HG03045 (cell line): ENCODE measurements around the gene TMEM158.
A peak's percentile ranks its signal among the peaks of the same experiment; 100 is the strongest.

ENCODE experiments used
- ATAC-seq: cut with Tn5 transposase; IDR thresholded peaks from one replicate; pipeline ENCODE4 v1.9.1; 2021; ENCODE audit warnings: mild to moderate bottlenecking, moderate library complexity; ENCODE audit not compliant: unreplicated experiment

TMEM158 gene

DNA sequence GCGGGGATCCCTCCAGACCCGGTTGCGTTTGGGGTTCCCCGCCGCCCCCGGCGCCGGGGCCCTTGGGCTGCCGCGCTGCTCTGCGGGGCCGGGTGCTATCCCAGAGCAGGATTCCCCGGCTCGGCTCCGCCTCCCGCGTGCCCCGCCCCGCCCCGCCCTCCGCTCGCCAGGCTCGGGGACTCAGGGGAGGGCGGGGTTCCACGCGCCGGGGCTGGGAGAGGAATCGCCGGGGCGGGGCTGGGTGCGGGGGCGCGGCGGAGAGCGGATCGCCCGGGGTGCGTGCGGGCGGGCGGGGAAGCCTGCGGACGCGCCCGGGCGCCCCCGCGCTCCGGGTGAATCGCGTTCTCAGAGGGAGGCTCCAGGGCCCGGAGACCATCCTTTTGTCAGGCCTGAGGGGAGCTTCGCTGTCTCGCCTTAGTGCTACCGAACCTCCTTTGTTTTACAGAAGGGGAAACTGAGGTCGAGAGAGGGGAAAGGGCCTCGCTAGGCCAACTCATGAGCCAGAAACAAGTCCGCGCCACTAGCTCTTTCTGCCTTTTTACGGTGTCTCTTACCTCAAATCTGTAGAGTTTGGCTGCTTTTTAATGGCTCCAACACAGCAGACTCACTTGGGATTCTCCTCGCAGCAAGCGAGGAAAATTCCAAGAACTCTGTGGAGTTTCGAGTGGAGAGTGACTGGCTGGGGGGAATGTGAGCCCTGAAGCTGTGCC lies at the start of gene TMEM158:
TMEM158 (minus strand) TSS at position 82 of the 710 bp plus-strand sequence. CDS start 260 bp downstream, outside the sequence.
- ATAC-seq, result peak; percentile 70

DNA sequence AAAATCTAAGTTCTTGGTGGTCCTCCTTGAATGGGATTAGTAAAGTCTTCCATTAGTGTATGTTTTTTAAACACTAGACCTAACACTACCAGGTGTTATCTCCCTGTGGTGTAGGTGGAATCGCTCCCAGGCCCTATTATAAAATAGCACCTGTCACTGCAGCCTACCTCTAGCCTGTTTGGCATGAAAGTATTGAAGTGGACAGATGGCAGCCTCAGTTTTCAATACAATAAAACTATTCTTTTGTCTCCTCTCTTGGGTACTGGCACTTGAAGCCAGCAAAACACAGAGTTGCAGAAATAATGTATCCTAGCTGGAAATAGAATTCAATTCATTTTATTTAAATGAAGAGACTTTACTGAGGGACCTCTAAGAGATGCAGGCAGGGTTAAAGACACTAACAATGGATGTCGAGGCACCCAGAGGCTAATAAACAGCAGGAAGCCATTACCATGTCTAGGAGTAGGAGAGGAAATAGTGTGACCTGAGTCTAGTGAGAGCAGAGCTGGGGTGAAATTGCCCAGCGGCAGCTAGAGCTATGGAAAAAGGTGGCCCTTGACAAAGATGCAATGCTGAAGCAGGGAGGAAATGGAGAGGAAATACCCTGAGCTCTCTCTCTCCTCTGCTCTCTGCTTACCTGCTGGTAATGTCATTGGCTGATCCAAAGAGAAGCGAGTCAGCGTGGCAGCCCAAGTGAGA lies 49.1 kb upstream of the TMEM158 start:
- no peak for ATAC-seq

DNA sequence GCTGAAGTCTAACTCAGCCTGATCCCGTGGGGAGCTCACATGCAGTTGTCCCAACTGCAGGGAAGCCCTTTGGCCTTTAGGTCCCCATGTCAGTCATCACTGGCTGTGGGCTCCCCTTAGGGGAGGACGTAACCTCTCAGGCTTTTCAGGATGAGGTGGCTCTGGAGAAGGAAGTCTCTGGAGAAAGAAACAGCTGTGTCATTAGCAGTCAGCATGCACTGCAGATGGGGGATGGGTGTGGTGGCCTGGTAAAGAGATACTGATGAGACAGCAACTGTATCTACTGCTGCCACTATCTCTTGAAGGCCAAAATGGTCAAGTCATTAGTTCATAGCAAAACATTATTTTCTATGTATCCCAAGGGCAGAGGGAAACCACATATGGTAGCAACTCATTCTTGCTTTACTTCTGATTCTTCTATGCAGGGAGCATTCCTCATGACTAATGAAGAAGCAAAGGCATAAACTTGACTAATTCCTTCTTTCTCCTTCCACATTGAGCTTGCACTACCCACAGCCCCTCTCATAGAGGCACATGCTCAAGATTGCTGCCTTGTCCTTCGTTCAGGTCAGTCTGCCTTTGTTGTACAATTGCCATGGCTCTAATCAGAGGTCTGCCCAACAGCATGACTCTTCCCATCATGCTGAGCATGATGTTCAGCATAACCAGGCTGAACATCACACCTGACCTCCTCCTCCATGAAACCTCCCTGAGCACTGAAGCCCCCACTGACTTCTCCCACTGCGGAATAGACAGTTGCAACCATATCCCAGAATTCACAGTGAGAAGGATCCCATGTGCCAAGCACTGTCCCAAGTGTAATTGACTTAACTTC lies 47.8 kb upstream of the TMEM158 start:
- ATAC-seq, result no peak

DNA sequence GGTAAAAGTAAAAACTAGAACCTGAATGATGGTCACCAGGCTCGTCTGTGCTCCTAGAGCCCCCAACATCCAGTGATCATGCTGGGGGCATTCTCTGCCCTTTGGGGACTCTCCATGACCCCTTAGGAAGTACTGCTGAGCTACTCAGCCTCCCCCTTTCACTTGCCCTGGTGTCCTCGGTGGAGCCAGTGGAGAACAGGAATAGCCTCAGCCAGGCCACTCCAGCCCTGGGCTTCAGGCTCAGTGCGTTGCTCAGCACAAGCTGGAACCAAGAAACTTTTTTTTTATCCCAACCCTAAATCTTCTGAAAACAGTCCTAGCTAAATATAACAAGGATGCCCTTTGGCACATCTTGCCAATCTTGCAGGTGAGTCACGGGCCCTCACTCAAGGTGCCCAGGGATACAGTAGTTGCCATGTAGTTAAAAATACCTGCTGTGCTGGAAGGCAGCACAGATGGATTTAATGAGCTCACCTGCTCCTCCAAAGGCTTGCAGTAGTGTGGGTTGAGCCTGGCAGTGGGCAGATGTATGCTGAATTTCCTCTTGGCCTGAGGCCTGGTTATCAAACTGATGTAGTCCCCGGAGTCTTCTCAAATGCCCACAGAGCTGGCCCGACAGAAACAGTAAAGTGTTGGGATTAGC lies 46.9 kb upstream of the TMEM158 start:
- ATAC-seq, result no peak

DNA sequence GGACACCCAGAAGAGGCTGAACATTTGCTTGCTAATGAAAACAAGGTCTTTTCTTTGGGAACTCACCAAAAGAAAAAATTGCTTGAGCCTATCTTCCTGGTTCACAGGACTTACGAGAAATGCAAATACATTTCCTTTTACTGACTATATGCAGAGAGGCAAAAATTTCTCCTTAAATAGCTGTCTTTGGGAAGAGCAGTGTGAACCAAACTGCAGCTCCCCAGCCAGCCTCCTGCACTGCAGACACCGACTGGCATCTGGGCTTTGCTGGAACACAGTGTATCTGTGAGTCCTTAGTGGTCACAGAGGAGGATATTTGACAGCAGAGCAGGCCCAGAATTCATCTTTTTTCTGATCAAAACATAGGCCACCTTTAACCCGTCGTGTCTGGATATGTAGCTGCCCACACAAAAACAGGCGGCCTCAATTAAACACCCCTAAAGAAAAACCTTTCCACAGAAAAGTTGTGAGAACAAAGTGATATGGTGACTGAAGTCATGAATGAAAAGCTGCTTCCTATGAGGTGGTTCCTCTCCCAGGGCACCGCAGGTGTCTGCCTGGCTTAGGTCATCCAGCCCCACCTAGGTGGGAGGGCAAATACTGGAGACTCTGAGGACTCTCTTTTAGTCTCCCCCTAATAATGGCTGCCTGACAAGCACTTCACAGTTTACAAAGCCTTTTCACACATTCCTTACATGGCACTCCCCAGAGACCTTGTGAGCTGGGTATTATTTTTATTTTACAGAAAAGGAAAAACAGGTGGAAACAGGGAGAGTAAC lies 46.1 kb upstream of the TMEM158 start:
- no peak for ATAC-seq

DNA sequence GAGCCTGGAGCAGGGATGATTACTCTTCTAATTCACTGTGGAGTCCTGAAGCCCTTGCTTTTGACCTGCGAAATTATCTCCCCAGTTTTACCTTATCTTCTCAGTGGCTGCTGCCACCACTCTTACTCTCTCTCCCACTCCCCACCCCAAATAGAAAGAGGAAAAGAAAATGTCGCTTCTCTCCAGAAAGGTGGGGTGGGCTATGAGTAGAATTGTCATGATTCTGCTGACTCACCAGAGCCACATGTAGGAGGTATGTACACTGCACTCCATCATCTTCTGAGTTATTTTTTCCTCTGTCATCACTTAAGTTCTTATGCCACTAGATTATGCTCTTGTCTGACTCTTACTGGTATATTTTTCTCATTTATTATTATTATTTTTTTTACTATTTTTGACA lies 43.9 kb upstream of the TMEM158 start:
- ATAC-seq, result no peak

DNA sequence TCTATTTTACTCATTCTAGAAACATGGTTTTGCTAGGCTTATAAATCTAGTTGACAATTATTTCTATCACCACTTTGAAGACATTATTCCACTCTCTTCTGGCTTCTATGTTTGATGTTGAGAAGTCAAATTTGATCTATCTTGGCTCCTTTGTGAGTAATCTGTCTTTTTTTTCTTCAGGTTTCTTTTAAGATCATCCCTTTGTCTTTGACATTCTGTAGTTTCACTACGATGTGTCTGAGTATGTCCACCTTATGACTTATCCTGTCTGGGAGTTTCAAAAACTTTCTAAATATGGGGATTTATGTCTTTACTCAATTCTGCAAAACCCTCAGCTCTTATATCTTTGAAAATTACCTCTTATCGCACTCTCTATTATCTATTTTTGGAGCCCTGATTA lies 41.0 kb upstream of the TMEM158 start:
- ATAC-seq, result no peak

DNA sequence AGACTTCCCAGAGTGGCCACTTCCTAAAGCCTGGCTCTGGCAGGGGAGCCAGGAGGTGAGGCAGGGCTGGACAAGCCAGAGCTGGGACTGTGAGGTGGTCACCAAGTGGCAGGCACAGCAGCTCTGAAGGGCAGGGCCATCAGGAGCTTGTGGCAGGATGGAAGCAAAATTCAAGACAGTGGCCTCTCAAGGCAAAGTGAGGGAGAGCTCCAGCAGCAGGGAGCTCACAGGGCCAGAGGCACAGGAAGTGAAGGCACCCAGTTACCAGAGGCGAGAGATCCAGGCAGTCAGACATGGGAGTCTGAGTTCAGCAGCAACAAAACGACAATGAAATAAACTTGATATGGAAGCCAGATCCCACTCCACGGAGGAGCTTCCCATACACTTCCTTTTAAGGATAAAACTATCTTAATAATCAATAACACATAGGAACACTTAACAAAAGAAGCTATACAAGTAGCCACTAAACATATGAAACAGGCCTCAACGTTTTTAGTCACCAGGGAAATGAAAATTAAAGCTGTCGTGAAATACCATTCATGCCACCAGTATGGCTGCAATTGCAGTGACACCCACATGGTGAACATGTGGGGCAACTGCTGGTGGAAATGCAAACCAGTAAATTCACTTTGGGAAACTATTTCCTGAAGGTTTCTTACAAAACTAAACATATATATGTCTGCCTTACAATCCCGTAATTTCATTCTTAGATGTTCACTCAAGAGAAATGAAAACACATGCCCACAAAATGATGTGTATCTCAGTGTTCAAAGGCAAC lies 35.4 kb upstream of the TMEM158 start:
- ATAC-seq, result no peak

DNA sequence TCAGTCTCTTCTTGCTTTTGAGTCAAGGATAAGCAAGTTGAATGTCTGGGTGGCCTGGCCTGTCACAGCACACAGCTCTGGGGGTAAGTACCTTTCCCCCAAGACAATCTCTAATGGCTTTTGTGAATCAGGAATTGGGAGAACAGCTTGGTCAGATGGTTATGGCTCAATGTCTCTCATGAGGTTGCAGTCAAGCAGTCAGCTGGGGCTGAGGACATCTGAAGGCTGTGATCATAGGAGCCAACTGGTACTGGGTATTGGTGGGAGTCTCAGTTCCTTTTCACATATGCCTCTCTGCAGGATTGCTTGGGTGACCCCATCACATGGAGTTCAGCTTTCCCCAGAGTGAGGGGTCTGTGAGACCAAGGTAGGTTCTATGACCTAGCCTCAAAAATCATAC lies 33.0 kb upstream of the TMEM158 start:
- no peak for ATAC-seq

DNA sequence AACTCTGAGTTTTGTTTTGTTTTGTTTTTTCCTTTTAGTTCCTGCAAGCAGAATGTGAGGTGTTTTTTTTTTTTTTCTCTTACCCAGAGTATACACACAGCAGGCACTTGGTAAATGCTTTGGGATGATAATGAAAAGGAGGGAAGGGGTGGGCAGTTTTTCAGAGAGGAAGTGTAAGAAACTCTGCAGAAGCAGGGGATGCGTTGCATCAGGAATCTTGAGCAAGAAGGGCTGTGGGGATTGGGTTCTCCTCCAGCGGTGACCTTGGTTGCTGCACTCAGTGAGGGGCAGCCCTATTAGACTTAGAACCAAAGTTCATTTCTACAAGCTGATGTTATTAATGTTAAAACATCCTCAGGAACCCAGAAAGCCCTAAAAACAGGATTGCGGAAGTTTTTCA lies 32.2 kb upstream of the TMEM158 start:
- ATAC-seq, result no peak

DNA sequence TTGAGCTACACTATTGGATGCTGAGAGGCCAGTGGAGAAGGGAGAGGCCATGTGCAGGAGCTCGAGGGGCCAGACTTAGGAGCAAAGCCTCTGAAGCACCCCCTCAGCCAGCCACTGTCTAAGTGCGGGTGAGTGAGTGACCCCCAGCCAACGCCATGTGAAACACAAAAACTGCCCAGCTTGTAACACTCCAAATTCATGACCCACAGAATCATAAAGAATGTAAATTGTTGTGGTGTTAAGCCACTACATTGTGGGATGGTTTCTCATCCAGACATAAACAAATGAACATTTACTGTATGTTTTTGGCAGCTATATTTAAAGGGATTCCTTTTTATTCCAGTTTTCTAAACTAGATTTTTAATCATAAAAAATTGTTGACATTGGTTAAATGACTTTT lies 27.2 kb upstream of the TMEM158 start:
- no peak for ATAC-seq

DNA sequence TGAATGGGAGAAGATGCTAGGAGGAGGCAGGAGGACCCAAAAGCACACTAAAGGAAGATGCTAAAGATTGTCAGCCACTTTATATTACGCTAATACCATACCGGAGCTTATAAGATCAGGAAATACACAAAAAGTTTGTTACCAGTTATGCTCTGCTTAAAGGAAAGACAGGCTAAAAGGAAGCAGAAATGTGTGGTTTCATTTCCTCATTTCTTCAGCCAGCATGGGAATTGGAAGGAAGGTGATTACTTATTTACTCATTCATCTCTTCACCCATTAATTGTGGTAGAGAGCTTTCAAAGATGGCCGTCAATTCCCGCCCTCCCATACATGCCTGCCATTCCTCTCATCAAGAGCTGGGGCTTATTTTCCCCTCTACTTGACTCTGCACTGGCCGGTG lies 26.7 kb upstream of the TMEM158 start:
- ATAC-seq, result no peak

DNA sequence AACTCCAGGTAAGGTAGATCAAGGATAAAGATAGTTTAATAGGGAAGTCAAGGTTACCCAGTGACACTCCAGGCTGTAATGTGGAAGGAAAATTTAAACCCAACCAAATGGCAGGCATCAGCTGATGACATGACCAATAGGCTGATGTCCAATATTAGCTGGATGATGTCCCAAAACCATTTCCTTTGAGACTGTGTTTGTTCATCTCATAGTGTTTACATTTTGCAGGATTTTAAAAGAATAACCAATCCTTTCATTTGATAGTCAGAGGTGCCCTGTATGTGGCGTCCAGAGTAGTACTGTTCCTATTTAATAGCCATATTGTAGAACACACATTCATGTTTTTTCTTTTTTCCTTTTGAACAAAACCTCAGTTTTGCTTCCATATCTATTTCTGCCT lies 23.3 kb upstream of the TMEM158 start:
- ATAC-seq, result no peak

DNA sequence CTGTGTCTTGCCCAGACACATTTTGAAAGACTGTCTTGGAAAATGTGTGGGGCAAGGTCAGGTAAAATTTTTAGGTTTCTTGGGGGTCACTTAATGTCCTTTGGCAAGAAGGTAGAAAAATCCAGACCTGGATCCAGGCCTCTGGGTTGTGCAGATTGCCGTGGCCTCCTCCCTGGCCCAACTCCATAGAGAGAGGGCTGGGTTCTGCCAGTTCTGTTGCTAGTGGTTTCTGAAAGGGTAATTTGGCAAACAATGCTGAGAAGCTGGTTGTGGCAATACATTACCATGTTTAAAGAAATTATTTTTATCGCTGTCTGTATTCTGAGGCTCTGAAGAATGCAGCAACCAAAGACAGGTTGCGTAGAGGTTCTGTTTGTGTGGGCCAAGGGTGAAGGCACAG lies 20.2 kb upstream of the TMEM158 start:
- no peak for ATAC-seq

DNA sequence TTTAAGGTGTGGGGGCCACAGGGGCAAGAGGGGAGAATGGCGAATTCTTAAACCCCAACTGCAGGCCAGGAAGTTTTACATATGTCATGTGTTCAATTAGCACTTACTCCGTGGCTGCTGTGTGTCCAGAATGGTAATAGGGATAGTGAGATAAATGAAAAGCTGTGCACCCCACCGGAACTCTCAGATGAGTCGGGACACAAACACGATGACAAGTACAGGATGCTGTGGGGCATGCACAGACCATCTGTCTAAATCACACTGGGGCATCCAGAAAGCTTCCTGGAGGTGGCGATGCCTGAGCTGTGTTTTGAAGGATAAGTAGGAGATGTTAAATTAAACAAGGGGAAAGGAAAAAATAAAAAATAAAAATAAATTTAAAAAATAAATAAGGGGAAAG lies 18.3 kb upstream of the TMEM158 start:
- no peak for ATAC-seq

DNA sequence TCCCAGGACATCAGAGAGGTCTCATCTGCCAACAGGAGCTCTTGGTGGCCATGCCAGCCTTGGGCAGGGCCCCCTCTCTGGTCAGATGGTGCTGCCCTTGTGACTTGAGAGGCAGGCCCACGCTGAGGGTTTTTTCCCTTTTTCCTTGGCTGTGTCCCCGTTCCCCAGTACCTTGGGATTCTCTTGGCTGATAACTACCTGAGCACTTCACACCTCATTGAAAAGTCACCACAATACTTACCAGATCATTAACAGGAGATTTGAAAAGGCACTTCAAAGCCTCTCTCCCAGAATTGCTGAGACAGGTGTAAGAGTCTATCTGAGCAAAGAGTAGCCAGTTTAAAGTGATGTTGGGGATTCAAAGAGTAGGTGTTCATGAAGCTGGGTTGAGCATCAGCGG lies 15.1 kb upstream of the TMEM158 start:
- no peak for ATAC-seq

DNA sequence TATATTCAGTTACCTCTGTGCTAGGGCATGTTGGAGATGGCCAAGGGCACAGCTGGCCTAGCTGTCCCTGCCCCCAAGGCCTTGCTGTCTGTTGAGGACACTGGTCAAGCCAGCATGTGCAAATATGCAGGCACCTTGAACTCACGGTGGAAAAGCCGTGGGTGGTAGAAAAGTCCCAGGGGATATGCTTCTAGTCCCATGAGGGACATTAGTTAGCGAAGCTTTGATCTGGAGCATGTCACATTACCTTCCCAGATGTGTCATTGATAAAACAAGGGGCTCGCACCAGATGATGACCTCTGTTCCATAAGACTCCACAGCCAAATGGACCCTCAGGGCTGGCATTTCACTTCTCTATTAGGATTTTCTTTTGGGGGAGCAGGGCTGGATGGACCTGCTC lies 14.2 kb upstream of the TMEM158 start:
- no peak for ATAC-seq

DNA sequence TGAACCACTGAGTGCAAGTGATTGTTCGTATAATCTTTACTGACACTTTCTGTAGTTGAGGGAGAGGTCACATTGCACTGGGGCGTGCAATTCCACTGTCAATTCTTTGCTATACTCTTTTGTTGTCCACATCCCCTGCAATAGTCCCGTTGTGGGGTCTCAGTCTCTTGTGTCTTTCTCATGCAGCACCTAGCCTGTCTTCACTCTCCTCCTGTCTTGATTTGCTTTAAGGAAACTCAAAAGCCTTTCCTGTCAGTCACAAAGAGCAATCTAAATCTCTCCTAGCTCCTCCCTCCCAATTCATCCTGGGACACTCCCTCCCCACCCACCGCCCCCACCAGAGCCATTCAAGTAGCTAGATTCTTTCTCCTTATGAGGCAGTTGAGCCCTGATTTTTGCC lies 13.2 kb upstream of the TMEM158 start:
- ATAC-seq, result no peak

DNA sequence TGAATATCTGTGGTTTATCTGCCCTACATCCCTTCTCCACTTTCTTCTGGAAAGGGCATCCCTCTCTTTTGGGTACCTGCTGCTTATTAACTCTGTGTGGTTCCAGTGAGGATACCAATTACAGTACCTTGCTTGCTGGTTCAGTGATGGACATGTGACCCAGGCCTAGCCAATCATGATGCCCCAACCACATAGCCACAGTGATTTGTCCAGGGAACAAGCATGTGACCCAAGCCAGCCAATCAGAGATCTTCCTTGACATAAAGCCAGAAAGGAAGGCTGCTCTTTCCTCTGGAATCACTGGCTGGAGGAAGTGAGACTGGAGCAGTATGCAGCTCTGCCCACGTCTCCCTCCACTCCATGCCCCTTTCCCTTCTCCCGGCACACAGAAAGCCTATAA lies 10.9 kb upstream of the TMEM158 start:
- ATAC-seq, result no peak

DNA sequence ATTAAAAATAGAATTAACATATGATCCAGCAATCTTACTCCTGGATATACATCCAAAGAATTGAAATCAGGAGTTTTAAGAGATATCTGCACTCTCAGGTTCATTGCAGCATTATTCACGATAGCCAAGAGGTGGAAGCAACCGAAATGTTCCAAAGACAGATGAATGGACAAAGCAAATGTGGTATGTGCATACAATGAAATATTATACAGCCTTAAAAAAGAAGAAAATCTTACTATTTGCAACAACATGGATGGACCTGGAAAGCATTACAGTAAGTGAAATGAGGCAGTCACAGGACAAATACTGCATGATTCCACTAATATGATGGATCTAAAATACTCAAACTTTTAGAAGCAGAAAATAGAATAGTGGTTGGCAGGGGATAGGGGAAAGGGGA lies 9.3 kb upstream of the TMEM158 start:
- no peak for ATAC-seq
